HG03103 (cell line): ENCODE data around the gene CDH23.

Experiments used
- ATAC-seq: cut with Tn5 transposase; IDR thresholded peaks from one replicate; pipeline ENCODE4 v1.9.1; 2021; ENCODE audit warnings: low read depth; ENCODE audit not compliant: unreplicated experiment

The CDH23 gene

GRCh38 chr10:71761541-71762113 lies 364.9 kb downstream of the CDH23 start:
- no peak for ATAC-seq

GRCh38 chr10:71762324-71762723 lies 365.6 kb downstream of the CDH23 start:
- ATAC-seq, result no peak

- ATAC-seq, result no peak
Measured at GRCh38 chr10:71763352-71764127, 366.8 kb downstream of the CDH23 start.

GRCh38 chr10:71765176-71765904 lies 368.6 kb downstream of the CDH23 start:
- no peak for ATAC-seq

GRCh38 chr10:71765906-71766716 lies 369.4 kb downstream of the CDH23 start:
- no peak for ATAC-seq

- ATAC-seq, result no peak
Measured at GRCh38 chr10:71766717-71767419, 370.1 kb downstream of the CDH23 start.

GRCh38 chr10:71767420-71768035 lies 370.8 kb downstream of the CDH23 start:
- no peak for ATAC-seq

- peak; percentile 17 for ATAC-seq
Measured at GRCh38 chr10:71769279-71769823, 372.6 kb downstream of the CDH23 start.

- no peak for ATAC-seq
Measured at GRCh38 chr10:71770255-71770654, 373.5 kb downstream of the CDH23 start.

- ATAC-seq, result no peak
Measured at GRCh38 chr10:71770789-71771188, 374.1 kb downstream of the CDH23 start.

- ATAC-seq, result no peak
Measured at GRCh38 chr10:71771204-71771603, 374.5 kb downstream of the CDH23 start.

GRCh38 chr10:71771821-71772617 lies 375.3 kb downstream of the CDH23 start:
- ATAC-seq, result no peak

GRCh38 chr10:71772832-71773220 lies 376.1 kb downstream of the CDH23 start:
- ATAC-seq, result no peak

- peak; percentile 54 for ATAC-seq
Measured at GRCh38 chr10:71773221-71773971, 376.7 kb downstream of the CDH23 start, which contains the start of gene VSIR. Gene VSIR (minus strand): TSS chr10:71773520. CDS start chr10:71773439, 81 bp downstream.

- ATAC-seq, result no peak
Measured at GRCh38 chr10:71774916-71775702, 378.4 kb downstream of the CDH23 start.

- ATAC-seq, result no peak
Measured at GRCh38 chr10:71776481-71776925, 379.8 kb downstream of the CDH23 start.
